HEK293 (cell line): ENCODE measurements around the gene HEATR3.

Experiments
- CTCF ChIA-PET: fragments of 350-600 bp; formaldehyde crosslinking; extraction: SDS; loops from one replicate; lab custom pipeline; 2021; ENCODE audit warnings: antibody characterized with exemption; lab: Yijun Ruan, JAX
- POLR2A ChIA-PET: fragments of 300-600 bp; formaldehyde crosslinking; extraction: SDS; loops from one replicate; lab custom pipeline; 2020; ENCODE audit warnings: antibody characterized with exemption, inconsistent platforms; lab: Yijun Ruan, JAX
- H3K27ac ChIP-seq: fragments of 200-500 bp; sonication (Bioruptor generic); 2 replicates; pipeline ENCODE4 v1.5.1; 2014; ENCODE audit warnings: low read depth, low read length, control low read depth, inconsistent platforms; ENCODE audit errors: extremely low read depth
- H3K36me3 ChIP-seq, 2 experiments: fragments of 200-500 bp in 1 of 2; sonication (Bioruptor generic) in 1 of 2; 1 replicate in 1 of 2; 2 replicates in 1 of 2; pipeline ENCODE4 v1.5.1; 2014 to 2017; ENCODE audit warnings: inconsistent platforms in 2 of 2, low read length in 2 of 2; ENCODE audit not compliant: control insufficient read depth in 2 of 2, insufficient read depth in 1 of 2
- H3K4me1 ChIP-seq: fragments of 200-500 bp; sonication (Bioruptor generic); 2 replicates; pipeline ENCODE4 v1.5.1; 2014; ENCODE audit warnings: mild to moderate bottlenecking, low read length, inconsistent platforms; ENCODE audit not compliant: control insufficient read depth, insufficient read depth
- H3K4me3 ChIP-seq: 2 replicates; pipeline ENCODE4 v1.5.1; 2011; ENCODE audit warnings: low read depth, mild to moderate bottlenecking, control low read depth, low read length, moderate library complexity
- H3K9me3 ChIP-seq: fragments of 200-500 bp; sonication (Bioruptor generic); 2 replicates; pipeline ENCODE4 v1.5.1; 2014; ENCODE audit warnings: low read depth, low read length, inconsistent platforms; ENCODE audit not compliant: control insufficient read depth, insufficient read depth
- IKZF3 ChIP-seq: fragments of 450-650 bp; IDR thresholded peaks from 2 replicates; pipeline ENCODE4 v1.5.0; 2018; ENCODE audit warnings: missing biosample characterization, mild to moderate bottlenecking, missing genetic modification characterization, moderate library complexity
- RBAK ChIP-seq: fragments of 450-650 bp; formaldehyde crosslinking; IDR thresholded peaks from 2 replicates; pipeline ENCODE4 v1.5.1; 2016; ENCODE audit warnings: missing biosample characterization, missing genetic modification characterization
- TCF7L2 ChIP-seq: IDR thresholded peaks from 2 replicates; pipeline ENCODE4 v1.6.1; 2011; ENCODE audit warnings: low read depth, mild to moderate bottlenecking, inconsistent platforms, low read length, moderate library complexity, borderline replicate concordance
- ZBTB48 ChIP-seq: fragments of 450-650 bp; formaldehyde crosslinking; IDR thresholded peaks from 2 replicates; pipeline ENCODE4 v1.5.1; 2016; ENCODE audit warnings: missing biosample characterization, missing genetic modification characterization
- ZBTB7A ChIP-seq: fragments of 450-650 bp; formaldehyde crosslinking; IDR thresholded peaks from 2 replicates; pipeline ENCODE4 v1.5.1; 2016; ENCODE audit warnings: low read depth, missing biosample characterization, missing genetic modification characterization
- ZFHX2 ChIP-seq: fragments of 450-650 bp; formaldehyde crosslinking; conservative IDR thresholded peaks from 2 replicates; pipeline ENCODE4 v1.5.1; 2016; ENCODE audit warnings: missing biosample characterization, missing genetic modification characterization
- ZNF169 ChIP-seq: fragments of 450-650 bp; formaldehyde crosslinking; IDR thresholded peaks from 2 replicates; pipeline ENCODE4 v1.5.1; 2016; ENCODE audit warnings: missing biosample characterization, missing genetic modification characterization
- ZNF174 ChIP-seq: fragments of 450-650 bp; formaldehyde crosslinking; IDR thresholded peaks from 2 replicates; pipeline ENCODE4 v1.5.0; 2017; ENCODE audit warnings: missing biosample characterization, mild to moderate bottlenecking, missing genetic modification characterization
- ZNF23 ChIP-seq: fragments of 450-650 bp; formaldehyde crosslinking; IDR thresholded peaks from 2 replicates; pipeline ENCODE4 v1.5.1; 2016; ENCODE audit warnings: missing biosample characterization, missing genetic modification characterization, borderline replicate concordance
- ZNF266 ChIP-seq: fragments of 450-650 bp; formaldehyde crosslinking; IDR thresholded peaks from 2 replicates; pipeline ENCODE4 v1.5.1; 2016; ENCODE audit warnings: missing biosample characterization, missing genetic modification characterization, low read depth
- ZNF354C ChIP-seq: fragments of 450-650 bp; formaldehyde crosslinking; IDR thresholded peaks from 2 replicates; pipeline ENCODE4 v1.5.1; 2016; ENCODE audit warnings: missing biosample characterization, missing genetic modification characterization, low read depth, borderline replicate concordance
- ZNF404 ChIP-seq: fragments of 450-650 bp; formaldehyde crosslinking; IDR thresholded peaks from 2 replicates; pipeline ENCODE4 v1.5.1; 2017; ENCODE audit warnings: missing biosample characterization, missing genetic modification characterization
- ZNF544 ChIP-seq: fragments of 450-650 bp; formaldehyde crosslinking; IDR thresholded peaks from 2 replicates; pipeline ENCODE4 v1.5.0; 2017; ENCODE audit warnings: missing biosample characterization, missing genetic modification characterization
- ZNF548 ChIP-seq: fragments of 450-650 bp; formaldehyde crosslinking; IDR thresholded peaks from 2 replicates; pipeline ENCODE4 v1.5.1; 2016; ENCODE audit warnings: missing biosample characterization, missing genetic modification characterization
- ZNF621 ChIP-seq: fragments of 450-650 bp; formaldehyde crosslinking; IDR thresholded peaks from 2 replicates; pipeline ENCODE4 v1.5.1; 2017; ENCODE audit warnings: missing biosample characterization, missing genetic modification characterization
- ZNF677 ChIP-seq: fragments of 450-650 bp; IDR thresholded peaks from 2 replicates; pipeline ENCODE4 v1.5.0; 2018; ENCODE audit warnings: missing biosample characterization, mild to moderate bottlenecking, missing genetic modification characterization, moderate library complexity
- ZNF843 ChIP-seq: fragments of 450-650 bp; formaldehyde crosslinking; IDR thresholded peaks from 2 replicates; pipeline ENCODE4 v1.5.1; 2016; ENCODE audit warnings: missing biosample characterization, missing genetic modification characterization
- TF ChIP-seq, protein P1 (sequence below): fragments of 450-650 bp; formaldehyde crosslinking; IDR thresholded peaks from 2 replicates; pipeline ENCODE4 v1.5.1; 2016; ENCODE audit warnings: missing biosample characterization, missing genetic modification characterization
- TF ChIP-seq, protein P2 (sequence below): fragments of 450-650 bp; formaldehyde crosslinking; IDR thresholded peaks from 2 replicates; pipeline ENCODE4 v1.5.1; 2016; ENCODE audit warnings: missing biosample characterization, missing genetic modification characterization
- TF ChIP-seq, protein P3 (sequence below): fragments of 450-650 bp; formaldehyde crosslinking; IDR thresholded peaks from 2 replicates; pipeline ENCODE4 v1.5.1; 2016; ENCODE audit warnings: missing biosample characterization, missing genetic modification characterization, borderline replicate concordance
- TF ChIP-seq, protein P4 (sequence below): fragments of 450-650 bp; formaldehyde crosslinking; IDR thresholded peaks from 2 replicates; pipeline ENCODE4 v1.5.1; 2016; ENCODE audit warnings: missing biosample characterization, missing genetic modification characterization

HEATR3 gene

DNA sequence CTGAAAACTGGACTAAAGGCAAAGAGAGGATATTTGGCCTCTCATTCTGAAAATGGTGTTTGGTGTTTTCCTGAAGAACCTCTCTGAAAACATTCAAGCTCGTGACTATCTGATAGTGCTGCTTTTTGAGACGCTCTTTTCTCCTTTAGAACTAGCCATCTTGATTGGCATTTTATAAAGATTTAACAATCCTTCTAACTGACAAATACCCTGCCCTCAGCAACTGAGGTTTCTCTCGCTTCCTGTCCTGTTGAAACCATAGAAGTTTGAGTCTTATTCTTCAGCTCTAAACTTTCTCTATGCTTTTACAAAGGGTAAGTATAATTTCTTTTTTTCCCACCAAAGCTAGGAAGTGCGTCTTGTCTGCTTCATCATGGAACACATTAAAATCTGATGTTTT lies 27.5 kb upstream of the HEATR3 start:
- no peak overlapping the region for H3K4me3 ChIP-seq
- no peaks in the 10 kb centered on the region for H3K9me3 ChIP-seq
- H3K27ac ChIP-seq: no peak overlapping the region
- CTCF ChIA-PET: interaction anchor here (0.9 to 3.1 kb wide), 2 partner anchors 13 to 29 kb away, joined by 3 to 32 read pairs; partner anchors contain the start of gene CNEP1R1
- no peaks in the 10 kb centered on the region for H3K4me1 ChIP-seq
- H3K36me3 ChIP-seq: peaks cover 12 to 35% of the 10 kb centered on the region in 2 experiments
- TF ChIP-seq, protein P1, sequence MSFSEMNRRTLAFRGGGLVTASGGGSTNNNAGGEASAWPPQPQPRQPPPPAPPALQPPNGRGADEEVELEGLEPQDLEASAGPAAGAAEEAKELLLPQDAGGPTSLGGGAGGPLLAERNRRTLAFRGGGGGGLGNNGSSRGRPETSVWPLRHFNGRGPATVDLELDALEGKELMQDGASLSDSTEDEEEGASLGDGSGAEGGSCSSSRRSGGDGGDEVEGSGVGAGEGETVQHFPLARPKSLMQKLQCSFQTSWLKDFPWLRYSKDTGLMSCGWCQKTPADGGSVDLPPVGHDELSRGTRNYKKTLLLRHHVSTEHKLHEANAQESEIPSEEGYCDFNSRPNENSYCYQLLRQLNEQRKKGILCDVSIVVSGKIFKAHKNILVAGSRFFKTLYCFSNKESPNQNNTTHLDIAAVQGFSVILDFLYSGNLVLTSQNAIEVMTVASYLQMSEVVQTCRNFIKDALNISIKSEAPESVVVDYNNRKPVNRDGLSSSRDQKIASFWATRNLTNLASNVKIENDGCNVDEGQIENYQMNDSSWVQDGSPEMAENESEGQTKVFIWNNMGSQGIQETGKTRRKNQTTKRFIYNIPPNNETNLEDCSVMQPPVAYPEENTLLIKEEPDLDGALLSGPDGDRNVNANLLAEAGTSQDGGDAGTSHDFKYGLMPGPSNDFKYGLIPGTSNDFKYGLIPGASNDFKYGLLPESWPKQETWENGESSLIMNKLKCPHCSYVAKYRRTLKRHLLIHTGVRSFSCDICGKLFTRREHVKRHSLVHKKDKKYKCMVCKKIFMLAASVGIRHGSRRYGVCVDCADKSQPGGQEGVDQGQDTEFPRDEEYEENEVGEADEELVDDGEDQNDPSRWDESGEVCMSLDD (tag by site-specific recombination): no peak
- TF ChIP-seq ZNF174 (tag by site-specific recombination): no peak
- TF ChIP-seq, protein P2, sequence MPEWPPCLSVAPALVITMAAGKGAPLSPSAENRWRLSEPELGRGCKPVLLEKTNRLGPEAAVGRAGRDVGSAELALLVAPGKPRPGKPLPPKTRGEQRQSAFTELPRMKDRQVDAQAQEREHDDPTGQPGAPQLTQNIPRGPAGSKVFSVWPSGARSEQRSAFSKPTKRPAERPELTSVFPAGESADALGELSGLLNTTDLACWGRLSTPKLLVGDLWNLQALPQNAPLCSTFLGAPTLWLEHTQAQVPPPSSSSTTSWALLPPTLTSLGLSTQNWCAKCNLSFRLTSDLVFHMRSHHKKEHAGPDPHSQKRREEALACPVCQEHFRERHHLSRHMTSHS (tag by site-specific recombination): no peak
- no peak for TF ChIP-seq ZNF169 (tag by site-specific recombination)
- TF ChIP-seq ZNF677 (tag by site-specific recombination): no peak
- no peak for TF ChIP-seq ZNF621 (tag by site-specific recombination)
- no peak for TF ChIP-seq ZBTB7A (tag by site-specific recombination)
- TF ChIP-seq ZNF548 (tag by site-specific recombination): no peak
- TF ChIP-seq, protein P3, sequence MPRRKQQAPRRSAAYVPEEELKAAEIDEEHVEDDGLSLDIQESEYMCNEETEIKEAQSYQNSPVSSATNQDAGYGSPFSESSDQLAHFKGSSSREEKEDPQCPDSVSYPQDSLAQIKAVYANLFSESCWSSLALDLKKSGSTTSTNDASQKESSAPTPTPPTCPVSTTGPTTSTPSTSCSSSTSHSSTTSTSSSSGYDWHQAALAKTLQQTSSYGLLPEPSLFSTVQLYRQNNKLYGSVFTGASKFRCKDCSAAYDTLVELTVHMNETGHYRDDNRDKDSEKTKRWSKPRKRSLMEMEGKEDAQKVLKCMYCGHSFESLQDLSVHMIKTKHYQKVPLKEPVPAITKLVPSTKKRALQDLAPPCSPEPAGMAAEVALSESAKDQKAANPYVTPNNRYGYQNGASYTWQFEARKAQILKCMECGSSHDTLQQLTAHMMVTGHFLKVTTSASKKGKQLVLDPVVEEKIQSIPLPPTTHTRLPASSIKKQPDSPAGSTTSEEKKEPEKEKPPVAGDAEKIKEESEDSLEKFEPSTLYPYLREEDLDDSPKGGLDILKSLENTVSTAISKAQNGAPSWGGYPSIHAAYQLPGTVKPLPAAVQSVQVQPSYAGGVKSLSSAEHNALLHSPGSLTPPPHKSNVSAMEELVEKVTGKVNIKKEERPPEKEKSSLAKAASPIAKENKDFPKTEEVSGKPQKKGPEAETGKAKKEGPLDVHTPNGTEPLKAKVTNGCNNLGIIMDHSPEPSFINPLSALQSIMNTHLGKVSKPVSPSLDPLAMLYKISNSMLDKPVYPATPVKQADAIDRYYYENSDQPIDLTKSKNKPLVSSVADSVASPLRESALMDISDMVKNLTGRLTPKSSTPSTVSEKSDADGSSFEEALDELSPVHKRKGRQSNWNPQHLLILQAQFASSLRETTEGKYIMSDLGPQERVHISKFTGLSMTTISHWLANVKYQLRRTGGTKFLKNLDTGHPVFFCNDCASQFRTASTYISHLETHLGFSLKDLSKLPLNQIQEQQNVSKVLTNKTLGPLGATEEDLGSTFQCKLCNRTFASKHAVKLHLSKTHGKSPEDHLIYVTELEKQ (tag by site-specific recombination): no peak
- TF ChIP-seq ZNF404 (tag by site-specific recombination): no peak
- TF ChIP-seq RBAK (tag by site-specific recombination): no peak
- TF ChIP-seq ZNF23 (tag by site-specific recombination): no peak
- no peak for TF ChIP-seq TCF7L2
- TF ChIP-seq IKZF3 (tag by site-specific recombination): no peak
- no peak for TF ChIP-seq ZNF266 (tag by site-specific recombination)
- no peak for TF ChIP-seq ZBTB48 (tag by site-specific recombination)
- TF ChIP-seq ZNF544 (tag by site-specific recombination): no peak
- POLR2A ChIA-PET: interaction anchor here (0.6 to 1.2 kb wide), 2 partner anchors 28 to 1815 kb away, joined by 3 to 4 read pairs; partner anchors contain the start of gene HEATR3

DNA sequence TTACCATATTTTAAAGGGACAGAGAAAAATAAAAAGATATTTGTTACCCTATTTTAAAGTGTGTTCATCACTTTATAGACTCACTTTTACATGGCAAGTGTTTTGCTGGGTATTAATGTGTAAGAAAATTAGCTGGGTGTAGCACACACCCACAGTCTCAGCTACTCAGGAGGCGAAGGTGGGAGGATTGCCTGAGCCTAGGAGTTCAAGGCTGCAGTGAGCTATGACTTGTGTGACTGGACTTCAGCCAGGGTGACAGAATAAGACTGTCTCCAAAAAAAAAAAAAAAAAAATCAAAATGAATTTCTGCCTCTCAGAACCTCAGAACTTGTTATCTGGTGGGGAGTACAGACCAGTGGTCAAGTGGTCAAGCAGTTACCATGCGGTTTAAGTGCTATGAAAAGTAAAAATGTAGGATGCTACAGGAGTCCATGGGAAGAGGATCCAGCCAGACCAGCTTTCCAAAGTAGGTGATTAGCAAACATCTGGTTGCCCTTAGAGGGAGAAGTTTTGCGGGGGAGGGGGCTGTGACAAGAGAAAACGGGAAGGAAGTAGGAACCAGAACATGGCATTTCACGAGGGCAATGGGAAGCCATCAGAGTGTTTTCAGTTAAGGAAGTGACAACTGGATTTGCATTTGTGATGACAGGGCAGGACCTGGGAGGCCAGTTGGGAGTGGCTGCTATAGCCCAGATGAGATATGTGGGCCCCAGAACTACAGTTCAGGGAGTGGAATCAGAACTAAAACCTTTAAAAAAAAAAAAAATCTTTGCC lies 26.8 kb upstream of the HEATR3 start:
- H3K9me3 ChIP-seq: no peaks in the 10 kb centered on the region
- H3K27ac ChIP-seq: no peak overlapping the region
- peaks cover 11 to 31% of the 10 kb centered on the region in 2 experiments for H3K36me3 ChIP-seq
- no peak overlapping the region for H3K4me3 ChIP-seq
- no peaks in the 10 kb centered on the region for H3K4me1 ChIP-seq
- TF ChIP-seq ZNF354C (tag by site-specific recombination): no peak
- TF ChIP-seq, protein P4, sequence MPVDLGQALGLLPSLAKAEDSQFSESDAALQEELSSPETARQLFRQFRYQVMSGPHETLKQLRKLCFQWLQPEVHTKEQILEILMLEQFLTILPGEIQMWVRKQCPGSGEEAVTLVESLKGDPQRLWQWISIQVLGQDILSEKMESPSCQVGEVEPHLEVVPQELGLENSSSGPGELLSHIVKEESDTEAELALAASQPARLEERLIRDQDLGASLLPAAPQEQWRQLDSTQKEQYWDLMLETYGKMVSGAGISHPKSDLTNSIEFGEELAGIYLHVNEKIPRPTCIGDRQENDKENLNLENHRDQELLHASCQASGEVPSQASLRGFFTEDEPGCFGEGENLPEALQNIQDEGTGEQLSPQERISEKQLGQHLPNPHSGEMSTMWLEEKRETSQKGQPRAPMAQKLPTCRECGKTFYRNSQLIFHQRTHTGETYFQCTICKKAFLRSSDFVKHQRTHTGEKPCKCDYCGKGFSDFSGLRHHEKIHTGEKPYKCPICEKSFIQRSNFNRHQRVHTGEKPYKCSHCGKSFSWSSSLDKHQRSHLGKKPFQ (tag by site-specific recombination): no peak
- peak; percentile 38 for TF ChIP-seq ZFHX2
- no peak for TF ChIP-seq ZNF843
- POLR2A ChIA-PET: interaction anchor here (0.6 to 1.2 kb wide), 2 partner anchors 27 to 1815 kb away, joined by 3 to 4 read pairs; partner anchors contain the start of gene HEATR3
- CTCF ChIA-PET: interaction anchor here (0.9 to 3.1 kb wide), 2 partner anchors 14 to 29 kb away, joined by 3 to 32 read pairs; partner anchors contain the start of gene CNEP1R1
